A549 (cell line): ENCODE results near the gene OLIG1.

Experiments used
- CHD2 ChIP-seq: fragments of 150-350 bp; IDR thresholded peaks from 2 replicates; pipeline ENCODE4 v1.6.1; 2014; ENCODE audit warnings: low read length; ENCODE audit not compliant: partially characterized antibody
- CHD4 ChIP-seq: fragments of 200-600 bp; sonication (generic); IDR thresholded peaks from 2 replicates; pipeline ENCODE4 v1.6.1; 2016; ENCODE audit warnings: antibody characterized with exemption, mild to moderate bottlenecking, borderline replicate concordance
- CTCF ChIP-seq: fragments of >200 bp; sonication (Bioruptor Twin); formaldehyde crosslinking; IDR thresholded peaks from 3 replicates; pipeline ENCODE4 v1.5.1; 2016
- EP300 ChIP-seq, 2 experiments: fragments of >200 bp; sonication (Bioruptor Twin); formaldehyde crosslinking; IDR thresholded peaks; 2 replicates in 1 of 2; 3 replicates in 1 of 2; pipeline ENCODE4 v1.6.1; 2016 to 2017
- ESRRA ChIP-seq: fragments of 150-350 bp; IDR thresholded peaks from 2 replicates; pipeline ENCODE4 v1.6.1; 2014; ENCODE audit warnings: mild to moderate bottlenecking, low read length, borderline replicate concordance
- HOXA7 ChIP-seq: fragments of 250-450 bp; sonication (Bioruptor Pico); IDR thresholded peaks from 2 replicates; pipeline ENCODE4 v1.5.0; 2020; ENCODE audit warnings: mild to moderate bottlenecking, moderate library complexity
- HOXB5 ChIP-seq: fragments of 250-450 bp; sonication (Bioruptor Pico); IDR thresholded peaks from 2 replicates; pipeline ENCODE4 v1.5.0; 2020; ENCODE audit warnings: mild to moderate bottlenecking, moderate library complexity
- JUN ChIP-seq, 2 experiments: fragments of >200 bp; sonication (Bioruptor Twin); formaldehyde crosslinking; IDR thresholded peaks; 2 replicates in 1 of 2; 3 replicates in 1 of 2; pipeline ENCODE4 v1.6.1; 2016 to 2017
- MAX ChIP-seq: IDR thresholded peaks from 2 replicates; pipeline ENCODE4 v1.6.1; 2012
- POLR2A ChIP-seq: IDR thresholded peaks from 2 replicates; pipeline ENCODE4 v1.6.1; 2012; ENCODE audit warnings: mild to moderate bottlenecking, low read length
- REST ChIP-seq: fragments of 200-600 bp; sonication (generic); IDR thresholded peaks from 2 replicates; pipeline ENCODE4 v1.6.1; 2016; ENCODE audit warnings: antibody characterized with exemption, mild to moderate bottlenecking, moderate library complexity
- RFX5 ChIP-seq: fragments of 450-650 bp; IDR thresholded peaks from 2 replicates; pipeline ENCODE4 v1.7.1; 2014; ENCODE audit warnings: antibody characterized with exemption, mild to moderate bottlenecking, moderate library complexity
- SMC3 ChIP-seq: fragments of >200 bp; sonication (Bioruptor Twin); formaldehyde crosslinking; IDR thresholded peaks from 3 replicates; pipeline ENCODE4 v1.6.1; 2018; ENCODE audit warnings: inconsistent platforms
- ZFP36 ChIP-seq: fragments of 450-650 bp; IDR thresholded peaks from 2 replicates; pipeline ENCODE4 v1.6.1; 2014; ENCODE audit warnings: borderline replicate concordance; ENCODE audit not compliant: partially characterized antibody

GRCh38 chr21:33028773-33029384 is 41.1 kb upstream of the OLIG1 start:
- TF ChIP-seq POLR2A (no peak), CTCF (no peak), CHD2 (no peak), REST (no peak), SMC3 (no peak), EP300 (IDR thresholded peaks at IDR 0.05) (no peak), MAX (no peak), CHD4 (no peak), ZFP36 (no peak), HOXB5 (CRISPR knock-in tag) (no peak), RFX5 (no peak), JUN (IDR thresholded peaks at IDR 0.05) (no peak), ESRRA (no peak), HOXA7 (CRISPR knock-in tag) (no peak)
